Posterior cingulate gyrus (tissue), 11 donors: ENCODE results near the gene ZNF324.
"Not testable (repeated sequence)": the region's sequence is repeated elsewhere in the genome, so short reads cannot be mapped to it uniquely, and the experiment has no call there.

Source experiments
- DNase-seq, 10 donors: peaks; one replicate each; pipeline versions ENCODE4 v3.0.0 to v3.0.0-alpha.2; 2020 to 2021; ENCODE audit warnings: mixed read lengths in 3 of 10
- intact Hi-C: fragments of 100-400 bp; cut with DNase I; formaldehyde crosslinking; loops from one replicate; pipeline ENCODE4 v1.15.1; 2023

The ZNF324 gene

GRCh38 chr19:58466760-58467589 is at the start of gene ZNF324:
Gene ZNF324 (plus strand): TSS chr19:58467080. CDS start chr19:58469186, 2,106 bp downstream.
- DNase-seq = peak; percentile 98 to 100 (median 100)
- intact Hi-C loops = loop anchor here (2.0 kb wide), 2 partner anchors 16 to 58 kb away; partner anchors contain the start of genes ZNF324B and ZNF584

DNA sequence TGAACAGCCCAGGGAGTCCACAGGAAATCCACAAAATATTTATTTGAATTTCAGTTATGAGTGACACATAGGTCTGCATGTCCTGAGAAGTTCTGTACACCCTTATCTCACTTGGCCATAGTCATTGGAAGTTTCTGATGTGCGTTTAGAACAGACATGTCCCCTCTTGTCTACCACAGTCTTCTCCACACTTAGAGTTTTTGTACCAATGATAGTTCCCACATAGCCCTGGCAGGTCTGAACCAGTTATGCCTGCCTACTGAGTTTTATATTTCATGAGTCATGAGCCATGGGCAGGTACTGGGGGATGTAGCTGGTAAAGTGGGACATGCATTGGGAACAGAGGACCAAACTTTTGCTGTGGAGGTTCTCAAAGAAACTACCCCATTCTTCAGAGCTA is 38.3 kb upstream of the ZNF324 start:
- no peak for DNase-seq
- intact Hi-C loops = no loop called here

GRCh38 chr19:58429745-58430144 is 37.1 kb upstream of the ZNF324 start:
- intact Hi-C loops = no loop called here
- DNase-seq = no peak

DNA sequence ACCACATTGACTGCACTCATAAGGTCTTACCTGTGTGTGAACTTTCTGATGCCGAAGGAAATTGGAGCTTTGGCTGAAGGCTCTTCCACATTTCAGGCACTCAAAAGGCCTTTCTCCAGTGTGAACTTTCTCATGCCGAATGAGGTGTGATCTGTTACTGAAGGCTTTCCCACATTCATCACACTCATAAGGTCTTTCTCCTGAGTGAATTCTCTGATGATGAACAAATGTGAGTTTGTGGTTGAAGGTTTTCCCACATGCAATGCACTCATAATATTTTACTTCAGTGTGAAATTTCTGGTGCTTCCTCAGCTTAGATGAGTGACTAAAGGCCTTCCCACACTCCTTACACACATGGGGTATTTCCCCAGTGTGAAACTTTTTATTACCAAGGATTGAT is 32.7 kb upstream of the ZNF324 start:
- DNase-seq = no peak
- intact Hi-C loops = no loop called here

GRCh38 chr19:58439576-58440554 is 27.0 kb upstream of the ZNF324 start, which contains the start of gene ZNF132:
Gene ZNF132 (minus strand): TSS chr19:58440153. CDS start chr19:58439821, 332 bp downstream.
- intact Hi-C loops = loop anchor here (1.0 to 5.0 kb wide), 3 partner anchors 11 to 79 kb away; partner anchors contain the start of genes ZBTB45, ZNF324B and ZNF584
- peak; percentile 97 to 100 (median 99) for DNase-seq

DNA sequence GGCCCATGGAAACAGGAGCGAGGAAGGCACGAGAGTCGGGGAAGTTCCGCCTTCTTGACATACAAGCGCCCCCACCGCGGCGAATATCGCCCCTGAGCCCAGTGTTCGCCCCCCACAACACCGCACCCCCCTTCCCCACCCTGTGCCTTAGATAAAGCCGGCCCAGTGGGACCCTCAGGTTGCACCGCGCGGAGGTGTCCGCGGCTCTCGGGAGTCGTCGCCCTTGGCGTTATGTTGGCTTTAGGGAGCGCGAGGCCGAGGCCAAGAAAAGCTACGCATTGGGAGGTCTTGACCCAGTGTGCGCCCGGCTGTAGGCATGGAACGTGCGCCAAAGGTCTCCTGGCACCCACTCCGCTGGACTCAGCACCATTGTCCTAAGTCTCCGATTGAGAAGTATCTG is 26.3 kb upstream of the ZNF324 start:
- intact Hi-C loops = loop anchor here (1.0 to 5.0 kb wide), 3 partner anchors 11 to 78 kb away; partner anchors contain the start of genes ZBTB45, ZNF324B and ZNF584

DNA sequence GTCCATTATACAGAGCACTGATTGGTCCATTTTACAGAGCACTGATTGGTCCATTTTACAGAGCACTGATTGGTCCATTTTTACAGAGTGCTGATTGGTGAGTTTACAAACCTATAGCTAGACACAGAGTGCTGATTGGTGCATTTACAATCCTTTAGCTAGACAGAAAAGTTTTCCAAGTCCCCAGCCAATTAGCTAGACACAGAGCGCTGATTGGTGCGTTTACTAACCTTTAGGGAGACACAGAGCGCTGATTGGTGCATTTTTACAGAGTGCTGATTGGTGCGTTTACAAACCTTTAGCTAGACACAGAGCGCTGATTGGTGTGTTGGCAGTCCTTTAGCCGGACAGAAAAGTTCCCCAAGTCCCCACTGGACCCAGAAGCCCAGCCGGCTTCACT is 23.9 kb upstream of the ZNF324 start:
- DNase-seq = not testable (repeated sequence)
- intact Hi-C loops = loop anchor here (5.0 kb wide), 1 partner anchor 36 kb away; the partner anchor contains the start of gene ZNF584

More for the DNA sequence above, 26.3 kb upstream of the ZNF324 start:
- peak in 1 of 10 donors; percentile 85 for DNase-seq

DNA sequence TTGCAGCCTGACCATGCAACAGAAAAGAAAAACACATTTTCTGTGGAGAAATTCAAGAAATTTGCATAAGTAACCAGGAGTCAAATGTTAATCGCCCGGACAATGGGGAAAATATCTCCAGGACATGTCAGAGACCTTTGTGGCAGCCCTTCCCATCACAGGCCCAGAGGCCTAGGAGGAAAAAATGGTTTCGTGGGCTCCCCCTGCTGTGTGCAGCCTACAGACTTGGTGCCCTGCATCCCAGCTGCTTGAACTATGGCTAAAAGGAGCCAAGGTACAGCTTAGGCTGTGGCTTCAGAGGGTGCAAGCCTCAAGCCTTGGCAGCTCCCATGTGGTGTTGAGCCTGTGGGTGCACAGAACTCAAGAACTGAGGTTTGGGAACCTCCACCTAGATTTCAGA is 18.0 kb upstream of the ZNF324 start:
- intact Hi-C loops, DNase-seq: not testable (repeated sequence)

GRCh38 chr19:58449980-58450379 is 16.9 kb upstream of the ZNF324 start:
- not testable (repeated sequence) for DNase-seq
- intact Hi-C loops = loop anchor here (2.0 kb wide), 1 partner anchor 17 kb away; the partner anchor contains the start of gene ZNF324

- intact Hi-C loops = loop anchor here (1.0 to 2.0 kb wide), 2 partner anchors 11 to 16 kb away; partner anchors contain the start of genes ZNF132 and ZNF324
- DNase-seq = no peak
Measured at GRCh38 chr19:58450856-58451357, 16.0 kb upstream of the ZNF324 start.

- intact Hi-C loops = loop anchor here (1.0 to 2.0 kb wide), 2 partner anchors 11 to 15 kb away; partner anchors contain the start of genes ZNF132 and ZNF324
- DNase-seq = peak; percentile 95 to 100 (median 98)
Measured at GRCh38 chr19:58451358-58452101, 15.3 kb upstream of the ZNF324 start, which contains the start of gene ZNF324B. Gene ZNF324B (plus strand): TSS chr19:58451622. CDS start chr19:58453702, 2,080 bp downstream.

GRCh38 chr19:58453743-58454142 is 13.1 kb upstream of the ZNF324 start:
- peak in 1 of 10 donors; percentile 71 for DNase-seq

DNA sequence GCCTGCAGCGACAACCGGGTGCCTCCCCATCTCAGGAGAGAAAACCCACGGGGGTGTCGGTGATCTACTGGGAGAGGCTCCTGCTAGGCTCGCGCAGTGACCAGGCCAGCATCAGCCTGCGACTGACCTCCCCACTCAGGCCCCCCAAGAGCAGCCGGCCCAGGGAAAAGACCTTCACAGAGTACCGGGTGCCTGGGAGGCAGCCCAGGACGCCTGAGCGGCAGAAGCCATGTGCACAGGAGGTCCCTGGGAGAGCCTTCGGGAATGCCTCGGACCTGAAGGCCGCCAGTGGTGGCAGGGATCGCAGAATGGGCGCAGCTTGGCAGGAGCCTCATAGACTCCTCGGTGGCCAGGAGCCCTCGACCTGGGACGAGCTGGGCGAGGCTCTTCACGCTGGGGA is 11.6 kb upstream of the ZNF324 start:
- no peak for DNase-seq
- intact Hi-C loops = no loop called here

More at GRCh38 chr19:58453743-58454142, 13.1 kb upstream of the ZNF324 start:
- intact Hi-C loops = no loop called here

DNA sequence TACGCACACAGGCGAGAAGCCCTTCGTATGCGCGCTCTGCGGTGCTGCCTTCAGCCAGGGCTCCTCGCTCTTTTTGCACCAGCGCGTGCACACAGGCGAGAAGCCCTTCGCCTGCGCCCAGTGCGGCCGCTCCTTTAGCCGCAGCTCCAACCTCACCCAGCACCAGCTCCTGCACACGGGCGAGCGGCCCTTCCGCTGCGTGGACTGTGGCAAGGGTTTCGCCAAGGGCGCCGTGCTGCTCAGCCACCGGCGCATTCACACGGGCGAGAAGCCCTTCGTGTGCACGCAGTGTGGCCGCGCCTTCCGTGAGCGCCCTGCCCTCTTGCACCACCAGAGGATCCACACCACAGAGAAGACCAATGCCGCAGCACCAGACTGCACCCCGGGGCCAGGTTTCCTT is 10.8 kb upstream of the ZNF324 start:
- DNase-seq = no peak
- intact Hi-C loops = no loop called here

GRCh38 chr19:58460039-58460438 is 6.8 kb upstream of the ZNF324 start:
- intact Hi-C loops = no loop called here
- DNase-seq = no peak

GRCh38 chr19:58466089-58466759 is 656 bp upstream of the ZNF324 start:
- intact Hi-C loops = loop anchor here (2.0 kb wide), 2 partner anchors 15 to 57 kb away; partner anchors contain the start of genes ZNF324B and ZNF584
- DNase-seq = peak in 2 of 10 donors; percentile 43 to 63

- intact Hi-C loops = no loop called here
- DNase-seq = peak in 2 of 10 donors; percentile 59 to 77
Measured at GRCh38 chr19:58468216-58468839, 1.4 kb downstream of the ZNF324 start.
